ENCODE data around the gene COL5A1.

DNA sequence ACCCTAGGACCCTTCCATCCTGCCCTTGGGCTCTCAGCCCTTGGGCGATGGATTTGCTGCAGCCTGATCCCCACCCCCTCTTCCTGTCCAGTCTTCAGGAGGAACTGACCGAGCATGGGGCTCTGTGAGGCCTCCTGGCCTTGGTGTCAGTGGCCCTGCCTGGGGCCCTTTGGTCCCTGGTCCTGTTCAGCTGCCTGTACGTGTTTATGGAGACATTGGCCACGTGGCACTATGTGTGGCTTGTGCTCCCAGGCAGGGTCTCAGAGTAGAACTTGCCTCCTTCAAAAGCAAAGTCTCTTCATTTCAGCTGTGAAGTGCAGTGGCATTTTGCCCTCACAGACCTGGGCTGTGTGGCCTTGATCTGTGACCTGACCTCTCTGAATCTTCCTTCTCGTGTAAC is 250.1 kb downstream of the COL5A1 start:
- TF ChIP-seq, protein P1, sequence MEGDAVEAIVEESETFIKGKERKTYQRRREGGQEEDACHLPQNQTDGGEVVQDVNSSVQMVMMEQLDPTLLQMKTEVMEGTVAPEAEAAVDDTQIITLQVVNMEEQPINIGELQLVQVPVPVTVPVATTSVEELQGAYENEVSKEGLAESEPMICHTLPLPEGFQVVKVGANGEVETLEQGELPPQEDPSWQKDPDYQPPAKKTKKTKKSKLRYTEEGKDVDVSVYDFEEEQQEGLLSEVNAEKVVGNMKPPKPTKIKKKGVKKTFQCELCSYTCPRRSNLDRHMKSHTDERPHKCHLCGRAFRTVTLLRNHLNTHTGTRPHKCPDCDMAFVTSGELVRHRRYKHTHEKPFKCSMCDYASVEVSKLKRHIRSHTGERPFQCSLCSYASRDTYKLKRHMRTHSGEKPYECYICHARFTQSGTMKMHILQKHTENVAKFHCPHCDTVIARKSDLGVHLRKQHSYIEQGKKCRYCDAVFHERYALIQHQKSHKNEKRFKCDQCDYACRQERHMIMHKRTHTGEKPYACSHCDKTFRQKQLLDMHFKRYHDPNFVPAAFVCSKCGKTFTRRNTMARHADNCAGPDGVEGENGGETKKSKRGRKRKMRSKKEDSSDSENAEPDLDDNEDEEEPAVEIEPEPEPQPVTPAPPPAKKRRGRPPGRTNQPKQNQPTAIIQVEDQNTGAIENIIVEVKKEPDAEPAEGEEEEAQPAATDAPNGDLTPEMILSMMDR (IDR thresholded peaks at IDR 0.05): no peak
- TF ChIP-seq POLR2A (IDR thresholded peaks at IDR 0.05): no peak
